UCSD-AML1 (cell line): Measurements from ENCODE around the gene IGF1R.

ENCODE experiments used
- DNase-seq: peaks from one replicate; lab custom pipeline; 2025; ENCODE audit not compliant: unreplicated experiment; lab: John Stamatoyannopoulos, UW

Gene IGF1R

GRCh38 chr15:98878172-98878571 lies 229.8 kb downstream of the IGF1R start:
- DNase-seq = no peak

DNA sequence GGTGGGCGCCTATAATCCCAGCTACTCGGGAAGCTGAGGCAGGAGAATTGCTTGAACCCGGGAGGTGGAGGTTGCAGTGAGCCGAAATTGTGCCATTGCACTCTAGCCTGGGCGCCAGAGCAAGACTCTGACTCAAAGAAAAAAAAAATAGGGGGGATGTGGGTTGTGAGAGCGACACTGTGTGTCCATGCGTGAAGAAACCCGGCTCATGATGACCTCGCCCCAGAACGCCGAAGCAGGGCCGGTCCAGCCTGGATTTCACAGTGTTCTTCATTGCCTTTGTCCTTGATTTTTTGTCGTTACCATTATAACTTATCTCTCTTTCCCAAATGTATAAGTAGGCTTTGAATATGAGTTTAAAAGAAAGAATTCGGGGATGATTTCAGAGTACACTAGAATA lies 230.5 kb downstream of the IGF1R start:
- DNase-seq = no peak

- no peak for DNase-seq
Observed at GRCh38 chr15:98881526-98882520, 233.5 kb downstream of the IGF1R start.

DNA sequence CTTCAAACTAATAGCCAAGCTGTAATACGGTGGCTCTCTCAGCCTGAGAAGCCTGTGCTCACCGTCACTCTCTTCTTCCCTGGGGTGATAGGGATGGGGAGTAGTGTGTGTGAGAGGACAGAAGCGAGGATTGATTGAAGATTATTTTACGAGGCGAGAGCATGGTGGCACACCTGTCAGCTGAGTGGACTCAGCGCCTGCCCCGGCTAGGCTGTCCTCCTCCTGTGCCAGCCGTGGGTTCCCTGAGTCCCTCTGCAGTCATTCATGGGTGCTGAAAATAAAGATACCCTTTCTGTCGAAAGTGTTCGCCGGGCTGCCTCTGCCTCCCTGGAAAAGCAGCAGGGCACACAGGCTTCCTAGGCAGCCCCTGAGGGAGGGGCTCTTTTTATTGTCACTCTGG lies 235.1 kb downstream of the IGF1R start:
- DNase-seq = no peak

- DNase-seq = no peak
Observed at GRCh38 chr15:98884894-98885293, 236.6 kb downstream of the IGF1R start.

DNA sequence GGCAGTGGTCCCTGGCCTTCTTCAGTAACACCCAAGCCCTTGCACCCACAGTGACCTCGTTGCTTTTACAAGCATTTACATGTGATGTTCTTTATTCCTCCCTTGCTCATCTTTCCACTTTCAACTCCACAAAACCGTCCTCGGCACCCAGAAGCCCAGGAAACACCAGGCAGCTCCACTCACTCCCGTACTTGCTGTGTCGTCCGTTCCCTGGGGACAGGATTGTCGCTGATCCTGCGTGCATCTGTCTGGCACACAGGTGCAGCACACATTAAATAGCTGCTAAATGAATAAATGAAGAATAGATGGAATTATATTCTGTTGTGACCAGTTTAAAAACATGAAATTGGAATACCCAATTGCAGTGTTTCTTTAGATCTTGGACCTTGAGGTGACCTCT lies 239.6 kb downstream of the IGF1R start:
- no peak for DNase-seq

- no peak for DNase-seq
Observed at GRCh38 chr15:98888820-98889479, 240.6 kb downstream of the IGF1R start.

DNA sequence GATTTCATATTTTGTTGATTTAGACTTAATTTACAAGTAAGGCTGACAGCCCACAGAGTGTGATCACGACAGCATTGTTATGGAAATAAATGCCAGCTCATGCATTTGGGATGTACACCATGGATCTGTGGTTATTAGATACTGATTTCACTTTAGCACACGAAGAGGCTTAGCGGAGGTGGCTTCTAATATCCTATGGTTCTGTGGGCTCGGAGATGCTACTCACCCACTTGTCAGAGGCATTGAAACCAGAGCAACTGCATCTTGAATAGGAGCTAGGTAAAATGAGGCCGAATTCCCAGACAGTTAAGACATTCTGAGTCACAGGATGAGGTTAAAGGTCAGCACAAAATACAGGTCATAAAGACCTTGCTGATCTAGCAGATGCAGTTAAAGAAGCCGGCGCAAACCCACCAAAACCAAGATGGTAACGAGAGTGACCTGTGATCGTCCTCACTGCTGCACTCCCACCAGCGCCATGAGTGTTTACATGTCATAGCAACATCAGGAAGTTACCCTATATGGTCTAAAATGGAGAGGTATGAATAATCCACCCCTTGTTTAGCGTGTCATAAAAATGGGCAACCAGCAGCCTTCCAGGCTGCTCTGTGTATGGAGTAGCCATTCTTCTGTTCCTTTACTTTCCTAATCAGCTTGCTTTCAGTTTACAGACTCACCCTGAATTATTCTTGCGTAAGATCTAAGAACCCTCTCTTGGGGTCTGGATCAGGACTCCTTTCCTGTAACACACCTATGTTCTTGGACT lies 241.8 kb downstream of the IGF1R start:
- no peak for DNase-seq

DNA sequence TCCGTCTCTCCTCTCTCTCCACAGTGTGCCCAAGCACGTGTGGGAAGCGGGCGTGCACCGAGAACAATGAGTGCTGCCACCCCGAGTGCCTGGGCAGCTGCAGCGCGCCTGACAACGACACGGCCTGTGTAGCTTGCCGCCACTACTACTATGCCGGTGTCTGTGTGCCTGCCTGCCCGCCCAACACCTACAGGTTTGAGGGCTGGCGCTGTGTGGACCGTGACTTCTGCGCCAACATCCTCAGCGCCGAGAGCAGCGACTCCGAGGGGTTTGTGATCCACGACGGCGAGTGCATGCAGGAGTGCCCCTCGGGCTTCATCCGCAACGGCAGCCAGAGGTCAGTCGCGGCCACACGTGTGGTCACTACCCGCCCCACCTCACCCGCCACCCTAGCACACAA lies 243.0 kb downstream of the IGF1R start:
- DNase-seq = no peak

GRCh38 chr15:98893401-98893800 lies 245.1 kb downstream of the IGF1R start:
- no peak for DNase-seq

GRCh38 chr15:98894312-98894711 lies 246.0 kb downstream of the IGF1R start:
- DNase-seq = no peak

GRCh38 chr15:98896002-98896721 lies 247.8 kb downstream of the IGF1R start:
- DNase-seq = no peak

DNA sequence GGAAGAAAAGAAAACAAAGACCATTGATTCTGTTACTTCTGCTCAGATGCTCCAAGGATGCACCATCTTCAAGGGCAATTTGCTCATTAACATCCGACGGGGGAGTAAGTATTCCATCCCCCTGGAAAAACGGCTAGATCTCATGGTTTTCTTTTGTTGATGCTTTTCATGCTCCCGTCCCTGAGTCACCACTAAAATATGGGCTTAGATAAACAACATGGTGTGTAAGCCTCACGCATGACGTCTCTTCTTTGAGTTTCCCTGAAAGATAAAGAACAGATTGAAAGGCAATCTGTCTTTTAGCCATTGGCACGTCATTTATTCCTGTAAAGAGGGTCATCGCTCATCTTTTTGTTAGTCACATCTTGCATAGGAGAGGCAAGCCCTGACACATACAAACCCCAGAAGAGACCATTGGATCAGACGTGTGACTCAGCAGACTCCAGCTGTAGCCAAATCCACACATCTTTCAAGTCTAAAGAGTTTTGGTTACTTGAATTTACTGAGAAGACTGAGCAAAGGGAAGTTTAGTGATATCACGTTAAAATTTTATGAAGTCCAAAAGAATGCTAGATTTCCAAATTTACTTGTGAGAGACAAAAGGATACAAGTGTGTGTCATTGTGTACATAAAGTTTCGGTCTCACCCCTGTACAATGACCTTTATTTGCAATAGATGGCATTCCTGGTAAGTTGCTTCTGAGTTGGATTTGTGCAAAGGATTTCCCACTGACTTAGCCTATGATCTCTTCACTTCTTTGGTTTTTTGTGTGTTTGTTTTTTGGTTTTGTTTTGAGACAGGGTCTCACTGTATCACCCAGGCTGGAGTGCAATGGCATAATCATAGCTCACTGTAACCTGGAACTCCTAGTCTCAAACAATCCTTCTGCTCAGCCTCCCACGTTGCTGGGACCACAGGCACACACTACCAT lies 248.7 kb downstream of the IGF1R start:
- no peak for DNase-seq

GRCh38 chr15:98898122-98898521 lies 249.8 kb downstream of the IGF1R start:
- DNase-seq = no peak

DNA sequence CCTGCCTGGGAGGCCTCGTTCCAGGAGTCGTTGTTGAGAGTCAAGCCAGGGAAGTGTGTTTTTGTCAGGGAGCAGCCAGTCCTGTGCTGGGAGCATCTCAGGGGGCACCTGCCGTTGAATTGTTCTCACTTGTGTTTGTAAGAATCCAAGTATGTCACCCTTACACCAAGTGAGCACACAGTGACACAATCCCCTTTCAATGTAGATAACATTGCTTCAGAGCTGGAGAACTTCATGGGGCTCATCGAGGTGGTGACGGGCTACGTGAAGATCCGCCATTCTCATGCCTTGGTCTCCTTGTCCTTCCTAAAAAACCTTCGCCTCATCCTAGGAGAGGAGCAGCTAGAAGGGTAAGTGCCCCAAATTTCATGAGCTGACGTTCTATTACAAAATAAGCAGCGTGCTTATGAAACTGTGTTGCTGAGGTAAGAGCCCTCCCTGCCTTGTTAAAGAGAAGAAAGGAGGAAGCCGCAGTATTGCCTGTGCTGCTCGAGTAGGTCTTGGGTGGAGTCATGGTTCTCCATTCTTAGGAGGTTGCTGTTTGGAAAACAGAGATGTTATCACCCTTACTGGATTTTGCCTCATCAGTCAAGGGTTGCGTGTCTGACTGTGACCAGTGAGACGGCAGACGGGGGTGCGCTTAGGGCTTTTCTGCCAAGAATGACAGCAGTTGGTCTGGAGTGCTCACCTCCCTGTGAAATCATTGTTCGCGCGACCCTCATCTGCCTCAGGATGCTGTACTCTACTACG lies 251.1 kb downstream of the IGF1R start:
- DNase-seq = no peak

- DNase-seq = no peak
Observed at GRCh38 chr15:98900356-98900755, 252.0 kb downstream of the IGF1R start.

- DNase-seq = no peak
Observed at GRCh38 chr15:98901434-98902072, 253.2 kb downstream of the IGF1R start.

DNA sequence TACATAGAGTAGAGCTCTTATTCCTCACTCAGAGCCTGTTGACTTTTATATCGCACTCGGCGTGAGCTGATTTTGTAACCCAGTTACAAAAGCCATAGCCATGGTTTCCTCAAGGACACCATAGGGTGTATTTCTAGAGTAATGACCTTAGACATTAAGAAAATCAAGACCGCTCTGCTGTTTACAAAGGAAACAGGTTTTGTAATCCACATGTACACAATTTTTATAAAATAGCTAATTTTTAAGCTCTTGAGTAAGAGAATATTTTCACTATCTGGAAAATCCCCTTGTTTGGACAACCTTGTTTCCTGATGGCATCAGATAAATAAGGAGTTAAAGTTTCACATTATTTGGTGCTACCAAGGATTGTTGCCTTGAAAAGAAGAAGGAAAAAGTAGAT lies 254.6 kb downstream of the IGF1R start:
- no peak for DNase-seq
